ENCODE results near the gene TMEM132E.

GRCh38 chr17:34628879-34629278 is 49.5 kb downstream of the TMEM132E start:
- TF ChIP-seq SCRT2 (tag by site-specific recombination; IDR thresholded peaks at IDR 0.05) (no peak), CTCF (tag by site-specific recombination; IDR thresholded peaks at IDR 0.05) (no peak), ZNF747 (tag by site-specific recombination; IDR thresholded peaks at IDR 0.05) (no peak), YY1 (tag by site-specific recombination; IDR thresholded peaks at IDR 0.05) (no peak), REST (tag by site-specific recombination; IDR thresholded peaks at IDR 0.05) (no peak), ZFP3 (tag by site-specific recombination; IDR thresholded peaks at IDR 0.05; ENCODE audit: low read depth) (no peak), PBX3 (CRISPR knock-in tag; IDR thresholded peaks at IDR 0.05) (no peak), KLF1 (tag by site-specific recombination; IDR thresholded peaks at IDR 0.05) (no peak), ZNF362 (tag by site-specific recombination; IDR thresholded peaks at IDR 0.05) (no peak), ZNF239 (tag by site-specific recombination; IDR thresholded peaks at IDR 0.05) (no peak), OSR2 (tag by site-specific recombination; IDR thresholded peaks at IDR 0.05) (no peak)

All from HEK293 (cell line).